Epithelial cell of proximal tubule (primary cell): ENCODE results near the gene AIG1. TPM values are rescaled to one million over a fixed set of nuclear protein-coding genes. Genes with fewer than 3 reads are reported as not detected.

Experiments used
- DNase-seq: peaks from one replicate; pipeline ENCODE4 v3.0.0-alpha.2; 2011; ENCODE audit warnings: low read depth
- H3K4me3 ChIP-seq: 2 replicates; pipeline ENCODE4 v1.5.1; 2011; ENCODE audit warnings: low read depth, mild to moderate bottlenecking, low read length
- CTCF ChIP-seq: conservative IDR thresholded peaks from 2 replicates; pipeline ENCODE4 v1.5.1; 2012; ENCODE audit warnings: low read depth, mild to moderate bottlenecking, low read length
- total RNA-seq: library from RNA; depleted of rRNA; stranded (reverse); fragments of >200 nt; gene quantifications from 2 replicates; pipeline ENCODE4 v1.2.3, GENCODE V29; 2015

AIG1 gene
- total RNA-seq, 1 donor from 2014 or later, result 40.8 TPM

GRCh38 chr6:143253586-143253985 lies 192.9 kb downstream of the AIG1 start:
- no peak for DNase-seq
- TF ChIP-seq CTCF, result no peak
- no peak overlapping the region for H3K4me3 ChIP-seq

GRCh38 chr6:143258945-143259344 lies 198.3 kb downstream of the AIG1 start:
- TF ChIP-seq CTCF, result no peak

GRCh38 chr6:143260857-143261256 lies 200.2 kb downstream of the AIG1 start:
- TF ChIP-seq CTCF, result no peak
- DNase-seq, result no peak
- H3K4me3 ChIP-seq, result no peak overlapping the region

More at GRCh38 chr6:143258945-143259344, 198.3 kb downstream of the AIG1 start:
- no peak for DNase-seq
- no peak overlapping the region for H3K4me3 ChIP-seq

GRCh38 chr6:143261899-143262436 lies 201.3 kb downstream of the AIG1 start:
- H3K4me3 ChIP-seq, result no peak overlapping the region
- no peak for TF ChIP-seq CTCF
- DNase-seq, result no peak

GRCh38 chr6:143262859-143263258 lies 202.2 kb downstream of the AIG1 start:
- H3K4me3 ChIP-seq, result no peak overlapping the region
- TF ChIP-seq CTCF, result no peak
- no peak for DNase-seq

- H3K4me3 ChIP-seq, result no peak overlapping the region
- no peak for DNase-seq
- no peak for TF ChIP-seq CTCF
Observed at GRCh38 chr6:143264379-143264778, 203.7 kb downstream of the AIG1 start.

- TF ChIP-seq CTCF, result no peak
Observed at GRCh38 chr6:143264986-143265764, 204.5 kb downstream of the AIG1 start.

More at GRCh38 chr6:143264986-143265764, 204.5 kb downstream of the AIG1 start:
- no peak for DNase-seq
- H3K4me3 ChIP-seq, result no peak overlapping the region
